GM18519 (cell line): ENCODE results near the gene BICD1.

Experiments
- ATAC-seq: cut with Tn5 transposase; IDR thresholded peaks from one replicate; pipeline ENCODE4 v1.9.1; 2021; ENCODE audit warnings: mild to moderate bottlenecking, moderate library complexity; ENCODE audit not compliant: unreplicated experiment, low FRiP score

Gene BICD1

GRCh38 chr12:32139064-32139421, 32.4 kb downstream of the BICD1 start:
- peak; percentile 93 for ATAC-seq

DNA sequence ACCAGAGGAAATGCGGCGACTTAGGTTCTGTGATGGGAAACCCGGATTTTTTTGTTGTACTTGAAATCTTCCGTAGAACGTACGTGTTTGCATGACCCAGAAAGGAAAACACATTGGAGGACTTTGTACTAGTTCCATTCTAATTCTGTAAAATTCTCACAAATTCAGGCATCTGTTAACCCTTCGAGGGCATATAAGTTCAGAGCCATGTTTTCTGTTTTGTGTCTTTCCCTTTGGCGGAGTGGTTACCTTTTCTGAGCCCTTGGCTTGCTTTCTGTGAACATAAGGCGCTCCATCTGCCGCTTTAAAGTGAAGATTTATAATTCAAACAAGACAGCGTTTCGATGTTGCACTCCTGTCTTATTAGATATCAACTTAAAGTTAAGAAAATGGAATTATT, 34.2 kb downstream of the BICD1 start:
- no peak for ATAC-seq

GRCh38 chr12:32145096-32145495, 38.4 kb downstream of the BICD1 start:
- ATAC-seq = no peak

DNA sequence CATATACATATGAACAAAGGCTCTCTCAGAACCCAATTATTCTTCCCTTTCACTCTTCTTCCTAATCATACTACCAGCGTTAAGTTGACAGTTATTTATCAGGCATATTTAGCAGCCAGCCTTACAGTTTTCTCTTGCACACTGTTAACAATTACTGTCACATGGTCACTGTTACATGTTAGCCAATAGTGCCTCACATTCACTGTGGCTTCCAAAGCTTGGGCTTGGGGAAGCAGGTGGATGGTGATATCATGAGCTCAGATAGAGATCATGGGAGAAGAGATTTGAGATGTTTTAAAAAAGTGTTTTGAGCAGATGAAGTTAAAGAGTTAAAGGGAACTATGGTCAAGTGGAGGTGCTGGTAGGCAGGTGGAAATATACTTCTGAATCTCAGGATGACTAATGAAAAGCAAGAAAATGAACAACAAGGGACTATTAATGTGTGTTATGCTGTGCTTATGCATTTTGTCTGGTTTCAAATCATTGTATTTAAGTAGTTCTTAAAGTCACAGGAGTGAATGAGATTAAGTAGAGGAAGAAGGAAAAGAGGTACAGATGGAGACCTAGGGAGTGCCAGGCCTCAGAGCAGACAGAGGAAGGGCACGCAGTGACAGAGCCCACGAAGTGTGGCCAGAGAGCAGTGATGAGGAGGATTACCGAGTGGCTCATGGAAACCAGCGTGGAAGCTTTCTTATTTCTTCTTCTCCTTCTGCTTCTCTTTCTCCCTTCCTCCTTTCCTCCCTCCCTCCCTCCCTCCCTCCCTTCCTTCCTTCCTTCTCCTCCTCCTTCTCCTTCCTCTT, 39.6 kb downstream of the BICD1 start:
- ATAC-seq = peak; percentile 73

GRCh38 chr12:32148372-32148771, 41.7 kb downstream of the BICD1 start:
- ATAC-seq = no peak

GRCh38 chr12:32149489-32149888, 42.8 kb downstream of the BICD1 start:
- no peak for ATAC-seq

- no peak for ATAC-seq
Observed at GRCh38 chr12:32151086-32151485, 44.4 kb downstream of the BICD1 start.

- ATAC-seq = no peak
Observed at GRCh38 chr12:32151552-32151951, 44.9 kb downstream of the BICD1 start.

DNA sequence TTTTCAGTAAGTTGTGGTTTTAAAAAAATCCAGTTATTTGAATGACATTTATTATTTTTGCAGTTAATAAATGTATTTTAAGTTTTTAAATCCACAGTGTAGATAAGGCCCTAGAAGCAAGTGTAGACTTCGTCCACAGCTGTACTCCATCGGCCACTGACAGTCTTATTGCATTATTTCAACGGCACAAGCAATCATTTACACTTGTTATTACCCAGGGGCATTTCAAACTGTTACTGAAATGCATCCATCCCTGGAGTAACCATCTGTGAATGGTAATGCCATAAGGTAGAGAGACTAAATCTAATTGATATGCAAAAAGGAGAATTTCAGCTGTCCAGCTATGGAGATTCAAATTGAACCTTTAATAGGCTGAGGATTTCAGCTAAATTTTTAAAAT, 48.4 kb downstream of the BICD1 start:
- ATAC-seq = no peak

DNA sequence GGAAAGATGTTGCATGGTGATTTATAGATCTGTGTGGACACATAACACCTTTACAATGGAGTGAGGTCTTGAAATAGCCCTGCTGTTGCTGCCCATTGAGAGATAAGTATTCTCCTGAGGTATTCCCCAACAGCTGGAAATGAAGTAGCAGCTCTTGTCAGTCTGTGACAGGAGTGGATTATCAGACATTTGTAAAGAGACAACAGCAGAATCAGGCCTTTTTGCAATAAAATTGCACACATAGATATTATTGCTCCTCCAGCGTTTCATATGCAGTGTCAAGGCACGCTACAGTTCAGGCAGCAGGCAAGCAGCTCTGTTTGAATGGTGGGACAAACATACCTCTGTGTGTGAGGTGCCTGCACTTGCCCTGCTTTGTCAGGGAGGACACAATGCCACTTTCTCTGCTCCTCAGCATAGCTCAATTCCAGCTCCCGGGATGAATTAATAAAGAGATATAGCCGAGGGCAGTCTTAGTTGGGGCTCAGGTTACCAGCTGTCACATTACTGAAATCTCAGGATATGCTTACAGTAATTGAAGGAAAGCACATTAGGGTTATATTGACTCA, 49.4 kb downstream of the BICD1 start:
- ATAC-seq = no peak

- no peak for ATAC-seq
Observed at GRCh38 chr12:32158525-32158924, 51.9 kb downstream of the BICD1 start.

- no peak for ATAC-seq
Observed at GRCh38 chr12:32159381-32159780, 52.7 kb downstream of the BICD1 start.

GRCh38 chr12:32159925-32160324, 53.3 kb downstream of the BICD1 start:
- ATAC-seq = no peak

- ATAC-seq = no peak
Observed at GRCh38 chr12:32161058-32161457, 54.4 kb downstream of the BICD1 start.

- ATAC-seq = no peak
Observed at GRCh38 chr12:32163596-32163995, 56.9 kb downstream of the BICD1 start.

- no peak for ATAC-seq
Observed at GRCh38 chr12:32166510-32166909, 59.9 kb downstream of the BICD1 start.

GRCh38 chr12:32170437-32170998, 63.9 kb downstream of the BICD1 start:
- ATAC-seq = no peak

GRCh38 chr12:32171211-32171610, 64.6 kb downstream of the BICD1 start:
- ATAC-seq = no peak

DNA sequence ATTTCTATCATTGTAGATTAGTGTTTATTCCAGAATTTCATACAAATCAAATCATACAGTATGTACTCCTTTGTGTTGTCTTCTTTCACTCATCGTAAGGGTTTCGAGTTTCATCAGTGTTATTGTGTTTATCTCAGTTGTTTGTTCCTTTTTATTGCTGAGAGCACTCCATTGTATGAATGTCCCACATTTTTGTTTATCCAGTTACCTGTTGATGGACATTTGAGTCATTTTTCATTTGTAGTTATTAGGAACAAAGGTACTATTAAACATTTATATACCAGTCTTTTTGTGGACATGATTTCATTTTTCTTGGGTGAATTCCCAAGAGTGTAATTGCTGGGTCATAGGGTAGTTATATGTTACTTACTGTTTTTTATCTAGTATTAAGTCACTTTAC, 70.0 kb downstream of the BICD1 start:
- no peak for ATAC-seq

- ATAC-seq = no peak
Observed at GRCh38 chr12:32178341-32179010, 71.8 kb downstream of the BICD1 start.

DNA sequence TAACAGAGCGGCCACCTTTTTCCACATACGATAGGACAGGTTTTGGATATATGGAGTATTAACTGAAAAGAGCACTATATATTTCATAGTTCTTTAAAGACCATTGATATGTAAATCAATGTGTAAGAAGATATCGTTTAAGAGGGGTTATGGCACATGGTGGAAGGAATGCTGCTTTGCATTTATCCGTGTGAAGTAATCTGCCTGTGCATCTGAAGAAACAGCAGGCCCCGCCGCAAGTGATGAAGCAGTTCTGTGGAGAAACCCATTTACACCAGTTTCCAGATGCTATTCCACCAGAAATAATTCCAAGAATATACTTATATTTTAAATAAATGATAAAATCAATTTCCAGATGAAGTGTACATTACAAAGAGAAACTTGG, 72.4 kb downstream of the BICD1 start:
- ATAC-seq = no peak
